PFSK-1 (cell line): ENCODE data around the gene LPCAT1.

Source experiments
- FOXP2 ChIP-seq: optimal IDR thresholded peaks from 2 replicates; pipeline ENCODE3; 2011; ENCODE audit warnings: borderline replicate concordance, control low read depth, inconsistent platforms; ENCODE audit not compliant: insufficient read depth; ENCODE audit errors: extremely low read length, extremely low read depth
- POLR2AphosphoS5 ChIP-seq: IDR thresholded peaks from 2 replicates; pipeline ENCODE4 v1.6.1; 2012; ENCODE audit warnings: low read depth, mild to moderate bottlenecking, control low read depth, low read length, moderate library complexity
- SIN3A ChIP-seq: IDR thresholded peaks from 2 replicates; pipeline ENCODE4 v1.6.1; 2012; ENCODE audit warnings: mild to moderate bottlenecking, low read length, moderate library complexity, borderline replicate concordance; ENCODE audit not compliant: insufficient read depth
- TAF1 ChIP-seq: IDR thresholded peaks from 2 replicates; pipeline ENCODE4 v1.6.1; 2012; ENCODE audit warnings: low read length, control low read depth, borderline replicate concordance; ENCODE audit not compliant: insufficient read depth
- TF ChIP-seq, protein P1 (sequence below), 2 experiments: IDR thresholded peaks; 2 replicates each; pipeline versions ENCODE4 v1.6.1 to v1.8.0; 2011 to 2012; ENCODE audit warnings: low read depth in 2 of 2, low read length in 2 of 2, control low read depth in 1 of 2, inconsistent platforms in 1 of 2, mild to moderate bottlenecking in 1 of 2, moderate library complexity in 1 of 2; ENCODE audit not compliant: insufficient read depth in 1 of 2

The LPCAT1 gene

DNA sequence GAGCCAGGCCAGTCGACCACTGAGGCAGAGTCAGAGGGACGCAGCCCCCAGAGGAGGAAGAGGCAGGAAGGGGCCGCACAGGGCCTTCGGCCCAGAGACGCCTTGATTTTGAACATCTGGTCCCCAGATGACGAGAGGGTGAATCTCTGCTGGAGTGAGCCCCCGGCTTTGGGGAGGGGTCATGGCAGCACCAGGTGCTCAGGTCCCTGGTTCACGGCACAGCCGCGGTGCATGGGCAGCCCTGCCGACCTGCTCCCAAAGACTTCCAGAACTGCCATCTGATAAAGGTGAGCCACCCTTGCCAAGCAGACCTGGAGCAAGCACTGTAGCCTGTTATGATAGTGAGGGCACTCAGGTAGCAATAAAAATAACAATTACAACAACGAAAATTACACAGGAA, 29.8 kb downstream of the LPCAT1 start:
- TF ChIP-seq FOXP2 = no peak
- no peak for TF ChIP-seq TAF1
- TF ChIP-seq SIN3A = no peak
- TF ChIP-seq POLR2AphosphoS5 = no peak
- TF ChIP-seq, protein P1, sequence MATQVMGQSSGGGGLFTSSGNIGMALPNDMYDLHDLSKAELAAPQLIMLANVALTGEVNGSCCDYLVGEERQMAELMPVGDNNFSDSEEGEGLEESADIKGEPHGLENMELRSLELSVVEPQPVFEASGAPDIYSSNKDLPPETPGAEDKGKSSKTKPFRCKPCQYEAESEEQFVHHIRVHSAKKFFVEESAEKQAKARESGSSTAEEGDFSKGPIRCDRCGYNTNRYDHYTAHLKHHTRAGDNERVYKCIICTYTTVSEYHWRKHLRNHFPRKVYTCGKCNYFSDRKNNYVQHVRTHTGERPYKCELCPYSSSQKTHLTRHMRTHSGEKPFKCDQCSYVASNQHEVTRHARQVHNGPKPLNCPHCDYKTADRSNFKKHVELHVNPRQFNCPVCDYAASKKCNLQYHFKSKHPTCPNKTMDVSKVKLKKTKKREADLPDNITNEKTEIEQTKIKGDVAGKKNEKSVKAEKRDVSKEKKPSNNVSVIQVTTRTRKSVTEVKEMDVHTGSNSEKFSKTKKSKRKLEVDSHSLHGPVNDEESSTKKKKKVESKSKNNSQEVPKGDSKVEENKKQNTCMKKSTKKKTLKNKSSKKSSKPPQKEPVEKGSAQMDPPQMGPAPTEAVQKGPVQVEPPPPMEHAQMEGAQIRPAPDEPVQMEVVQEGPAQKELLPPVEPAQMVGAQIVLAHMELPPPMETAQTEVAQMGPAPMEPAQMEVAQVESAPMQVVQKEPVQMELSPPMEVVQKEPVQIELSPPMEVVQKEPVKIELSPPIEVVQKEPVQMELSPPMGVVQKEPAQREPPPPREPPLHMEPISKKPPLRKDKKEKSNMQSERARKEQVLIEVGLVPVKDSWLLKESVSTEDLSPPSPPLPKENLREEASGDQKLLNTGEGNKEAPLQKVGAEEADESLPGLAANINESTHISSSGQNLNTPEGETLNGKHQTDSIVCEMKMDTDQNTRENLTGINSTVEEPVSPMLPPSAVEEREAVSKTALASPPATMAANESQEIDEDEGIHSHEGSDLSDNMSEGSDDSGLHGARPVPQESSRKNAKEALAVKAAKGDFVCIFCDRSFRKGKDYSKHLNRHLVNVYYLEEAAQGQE (IDR thresholded peaks at IDR 0.05; ENCODE audit: insufficient read depth in 1 of 2, low read depth in 2 of 2, low read length in 2 of 2) = no peak

DNA sequence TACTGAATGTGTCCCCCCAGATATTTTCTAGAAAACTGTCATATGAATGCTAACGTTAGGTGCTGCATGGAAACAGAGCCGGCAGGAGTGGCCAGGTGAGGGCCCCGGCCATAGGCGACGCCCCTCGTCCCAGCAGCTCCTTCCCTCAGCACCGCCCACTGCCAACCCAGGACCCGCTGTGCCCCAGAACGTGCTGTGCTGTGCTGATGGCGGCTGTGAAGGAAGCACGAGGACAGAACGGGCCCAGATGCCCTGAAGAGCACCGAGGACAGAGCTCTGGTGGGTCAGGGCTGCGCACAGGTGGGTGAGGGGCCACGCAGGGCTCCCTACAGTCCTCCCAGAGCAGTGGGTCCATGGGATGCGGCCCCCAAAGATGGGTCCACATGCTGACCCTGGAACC, 30.3 kb downstream of the LPCAT1 start:
- no peak for TF ChIP-seq TAF1
- TF ChIP-seq POLR2AphosphoS5 = no peak
- no peak for TF ChIP-seq FOXP2
- TF ChIP-seq SIN3A = no peak
- TF ChIP-seq, protein P1 (IDR thresholded peaks at IDR 0.05; ENCODE audit: insufficient read depth in 1 of 2, low read depth in 2 of 2, low read length in 2 of 2) = no peak

DNA sequence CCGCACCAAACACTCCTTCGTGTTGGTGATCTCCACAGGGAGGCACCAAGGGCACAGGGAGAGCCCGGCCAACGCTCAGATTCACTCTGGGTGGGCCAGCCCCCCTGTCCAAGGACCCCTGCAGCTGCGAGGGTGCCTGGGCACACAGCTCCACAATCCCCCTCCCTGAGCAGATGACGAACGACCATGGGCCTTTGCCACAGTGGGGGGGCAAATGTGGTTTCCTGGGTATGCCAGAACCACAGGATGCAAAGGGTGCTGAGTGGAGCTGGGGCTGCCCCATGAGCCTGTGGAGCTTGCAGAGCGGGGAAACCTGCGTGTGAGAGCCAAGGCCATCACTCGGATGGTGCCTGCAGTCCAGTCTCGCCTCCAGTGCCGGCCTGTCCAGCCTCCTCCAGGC, 31.0 kb downstream of the LPCAT1 start:
- TF ChIP-seq POLR2AphosphoS5 = no peak

DNA sequence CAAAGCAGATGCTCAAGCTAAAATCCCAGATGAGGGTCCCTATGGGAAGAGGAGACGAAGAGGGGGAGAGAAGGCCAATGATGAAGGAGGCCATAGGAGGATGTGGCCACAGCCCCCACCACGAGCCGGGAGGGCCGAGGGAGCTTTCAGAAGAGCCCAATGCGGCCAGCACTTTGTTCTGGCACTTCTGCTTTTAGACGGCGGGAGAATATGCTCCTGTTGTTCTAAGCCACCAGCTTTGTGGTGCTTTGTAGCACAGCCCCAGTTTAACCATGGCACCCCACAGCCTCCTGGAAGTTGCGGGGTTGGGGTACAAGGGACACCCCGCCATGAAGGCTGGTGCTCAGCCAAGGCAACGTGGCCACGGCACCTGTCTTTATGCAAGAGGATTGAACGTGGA, 33.4 kb downstream of the LPCAT1 start:
- TF ChIP-seq FOXP2 (no peak), TAF1 (no peak), SIN3A (no peak), POLR2AphosphoS5 (no peak; the same call in 1 of the 2 replicates)
- TF ChIP-seq, protein P1 (IDR thresholded peaks at IDR 0.05; ENCODE audit: insufficient read depth in 1 of 2, low read depth in 2 of 2, low read length in 2 of 2) = no peak

DNA sequence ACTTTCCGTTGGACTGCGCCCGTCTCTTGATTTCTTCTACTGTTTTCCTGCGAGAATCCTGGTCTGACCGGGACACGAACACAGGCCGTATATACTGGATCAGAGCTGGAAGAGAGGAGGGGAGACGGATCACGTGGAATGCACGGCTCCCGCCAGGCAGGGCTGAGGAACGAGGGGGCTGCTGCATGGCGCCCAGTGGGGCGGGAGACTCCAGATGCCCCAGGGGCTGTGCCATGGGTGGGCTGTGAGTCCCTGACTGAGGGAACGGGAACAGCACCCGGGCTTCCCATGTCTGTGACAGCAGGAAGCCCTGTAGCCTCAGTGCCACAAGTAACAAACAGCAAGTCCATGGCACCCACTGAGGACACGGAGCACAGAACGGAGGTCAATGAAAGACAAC, 34.0 kb downstream of the LPCAT1 start:
- TF ChIP-seq FOXP2 (no peak), POLR2AphosphoS5 (no peak), TAF1 (no peak), SIN3A (no peak)
- TF ChIP-seq, protein P1 (IDR thresholded peaks at IDR 0.05; ENCODE audit: insufficient read depth in 1 of 2, low read depth in 2 of 2, low read length in 2 of 2) = no peak
